ENCODE results near the gene ZBTB21. TPM values are rescaled to one million over a fixed set of nuclear protein-coding genes. Genes with fewer than 3 reads are reported as not detected.

ZBTB21 gene
- polyA plus RNA-seq, 3 donors: 4.7 to 7.2 (median 6.3) TPM

DNA sequence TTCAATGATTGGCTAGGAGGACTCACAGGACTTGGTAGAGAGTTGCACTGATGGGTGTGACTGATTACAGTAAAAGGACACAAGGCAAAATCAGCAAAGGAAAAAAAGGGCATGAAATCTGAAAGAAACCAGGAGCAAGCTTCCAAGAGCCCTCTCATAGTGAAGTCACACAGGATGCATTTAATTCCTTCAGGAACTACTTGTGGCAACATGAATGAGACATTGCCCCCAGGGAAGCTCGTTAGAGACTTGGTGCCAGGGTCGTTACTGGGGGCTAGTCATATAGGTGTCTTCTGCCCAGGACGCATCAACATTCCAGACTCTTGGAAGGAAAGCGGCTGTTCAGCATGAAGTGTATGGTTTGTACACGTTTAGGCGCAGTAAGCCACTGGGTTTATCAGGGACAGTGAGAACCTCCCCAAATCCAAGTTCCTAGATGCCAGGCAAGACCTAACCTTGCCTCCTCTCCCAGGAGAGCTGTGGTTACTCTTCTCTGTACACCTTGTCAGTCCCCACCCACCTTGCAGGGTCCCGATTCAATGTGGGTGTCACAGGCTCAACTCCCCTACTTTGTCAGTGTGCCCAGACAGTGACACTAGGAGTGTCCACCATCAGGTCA, 30.3 kb downstream of the ZBTB21 start:
- Histone ChIP-seq H3K36me3 (replicated peaks in 1 of 2; ENCODE audit: control insufficient read depth in 1 of 2, insufficient read depth in 2 of 2, low read length in 2 of 2) (no peaks in the 10 kb centered on the region), H3K27me3 (ENCODE audit: control insufficient read depth in 2 of 2, insufficient read depth in 2 of 2, low read length in 2 of 2) (no peaks in the 10 kb centered on the region), H3K27ac (ENCODE audit: low read depth in 1 of 2, low read length in 2 of 2) (no peak overlapping the region), H3K4me1 (ENCODE audit: control insufficient read depth in 1 of 2, insufficient read depth in 2 of 2, low read length in 2 of 2) (peaks cover 0 to under 1% of the 10 kb centered on the region in 2 donors), H3K9ac (ENCODE audit: insufficient read depth, low read length, poor library complexity, severe bottlenecking) (no peak overlapping the region), H3K9me3 (replicated peaks in 1 of 2; ENCODE audit: control insufficient read depth in 1 of 2, insufficient read depth in 1 of 2, low read length in 2 of 2) (peaks cover 6 to 7% of the 10 kb centered on the region in 2 donors), H3K4me2 (replicated peaks; ENCODE audit: extremely low read depth, low read length, poor library complexity, severe bottlenecking) (no peak overlapping the region), H3K4me3 (replicated peaks in 1 of 3; ENCODE audit: low read depth in 2 of 3, low read length in 3 of 3) (no peak overlapping the region), H2AFZ (ENCODE audit: insufficient read depth, low read depth, low read length, poor library complexity, severe bottlenecking) (no peak overlapping the region), H3K79me2 (ENCODE audit: insufficient read depth, low read length) (no peaks in the 10 kb centered on the region), H4K20me1 (ENCODE audit: insufficient read depth, low read length) (no peaks in the 10 kb centered on the region)
- peaks cover 0 to 5% (median 0%) of the 10 kb centered on the region in 3 donors for H3K27me3 Mint-ChIP-seq (ENCODE audit: low read depth in 3 of 3)
- DNase-seq: no peak
- no peak overlapping the region for H3K27ac Mint-ChIP-seq
- WGBS (ENCODE audit: insufficient coverage): 100% methylated on average over 1 of the region's 7 CpGs
- no peaks in the 10 kb centered on the region for H3K36me3 Mint-ChIP-seq
- H3K4me1 Mint-ChIP-seq: no peaks in the 10 kb centered on the region
- TF ChIP-seq, protein P1, sequence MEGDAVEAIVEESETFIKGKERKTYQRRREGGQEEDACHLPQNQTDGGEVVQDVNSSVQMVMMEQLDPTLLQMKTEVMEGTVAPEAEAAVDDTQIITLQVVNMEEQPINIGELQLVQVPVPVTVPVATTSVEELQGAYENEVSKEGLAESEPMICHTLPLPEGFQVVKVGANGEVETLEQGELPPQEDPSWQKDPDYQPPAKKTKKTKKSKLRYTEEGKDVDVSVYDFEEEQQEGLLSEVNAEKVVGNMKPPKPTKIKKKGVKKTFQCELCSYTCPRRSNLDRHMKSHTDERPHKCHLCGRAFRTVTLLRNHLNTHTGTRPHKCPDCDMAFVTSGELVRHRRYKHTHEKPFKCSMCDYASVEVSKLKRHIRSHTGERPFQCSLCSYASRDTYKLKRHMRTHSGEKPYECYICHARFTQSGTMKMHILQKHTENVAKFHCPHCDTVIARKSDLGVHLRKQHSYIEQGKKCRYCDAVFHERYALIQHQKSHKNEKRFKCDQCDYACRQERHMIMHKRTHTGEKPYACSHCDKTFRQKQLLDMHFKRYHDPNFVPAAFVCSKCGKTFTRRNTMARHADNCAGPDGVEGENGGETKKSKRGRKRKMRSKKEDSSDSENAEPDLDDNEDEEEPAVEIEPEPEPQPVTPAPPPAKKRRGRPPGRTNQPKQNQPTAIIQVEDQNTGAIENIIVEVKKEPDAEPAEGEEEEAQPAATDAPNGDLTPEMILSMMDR (IDR thresholded peaks at IDR 0.05): no peak
- H3K4me3 Mint-ChIP-seq: no peak overlapping the region
- H3K9me3 Mint-ChIP-seq: peaks cover 4 to 17% (median 11%) of the 10 kb centered on the region in 7 donors
- intact Hi-C loops (cut with micrococcal nuclease): no loop called here

DNA sequence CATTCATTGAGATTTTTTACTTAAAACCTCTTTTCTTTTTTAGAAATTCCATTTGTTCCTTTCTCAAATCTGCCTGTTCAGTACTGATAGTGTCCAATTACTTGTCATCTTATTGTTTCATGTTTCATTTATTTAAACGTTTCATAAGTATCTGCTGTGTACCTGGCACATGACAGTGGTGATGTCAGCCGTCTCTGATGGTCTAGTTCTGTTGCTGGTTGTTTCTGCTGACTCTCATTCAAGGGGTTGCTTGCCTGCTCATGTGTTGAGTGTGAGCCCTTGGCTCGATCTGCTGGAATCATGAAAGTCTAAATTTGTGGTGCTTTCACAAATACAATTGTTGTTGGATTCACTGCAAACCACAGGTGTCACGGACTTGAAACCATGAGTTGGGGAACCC, 30.8 kb downstream of the ZBTB21 start:
- H3K36me3 ChIP-seq (replicated peaks in 1 of 2; ENCODE audit: control insufficient read depth in 1 of 2, insufficient read depth in 2 of 2, low read length in 2 of 2): no peaks in the 10 kb centered on the region
- H3K9me3 Mint-ChIP-seq: peaks cover 4 to 17% (median 11%) of the 10 kb centered on the region in 7 donors
- no peak overlapping the region for H3K27ac Mint-ChIP-seq
- H3K79me2 ChIP-seq (ENCODE audit: insufficient read depth, low read length): no peaks in the 10 kb centered on the region
- H3K4me1 ChIP-seq (ENCODE audit: control insufficient read depth in 1 of 2, insufficient read depth in 2 of 2, low read length in 2 of 2): peaks cover 4 to 5% of the 10 kb centered on the region in 2 donors
- peaks cover 5% of the 10 kb centered on the region for H3K4me1 Mint-ChIP-seq
- H2AFZ ChIP-seq (ENCODE audit: insufficient read depth, low read depth, low read length, poor library complexity, severe bottlenecking): no peak overlapping the region
- no peak overlapping the region for H3K4me3 ChIP-seq (replicated peaks in 1 of 3; ENCODE audit: low read depth in 2 of 3, low read length in 3 of 3)
- no peak overlapping the region for H3K9ac ChIP-seq (ENCODE audit: insufficient read depth, low read length, poor library complexity, severe bottlenecking)
- no peak overlapping the region for H3K4me2 ChIP-seq (replicated peaks; ENCODE audit: extremely low read depth, low read length, poor library complexity, severe bottlenecking)
- no peaks in the 10 kb centered on the region for H4K20me1 ChIP-seq (ENCODE audit: insufficient read depth, low read length)
- no peak for DNase-seq
- H3K9me3 ChIP-seq (replicated peaks in 1 of 2; ENCODE audit: control insufficient read depth in 1 of 2, insufficient read depth in 1 of 2, low read length in 2 of 2): peaks cover 6 to 7% of the 10 kb centered on the region in 2 donors
- no peak overlapping the region for H3K4me3 Mint-ChIP-seq
- intact Hi-C loops (cut with micrococcal nuclease): no loop called here
- no peaks in the 10 kb centered on the region for H3K36me3 Mint-ChIP-seq
- H3K27me3 Mint-ChIP-seq (ENCODE audit: low read depth in 3 of 3): peaks cover 0 to 5% (median 0%) of the 10 kb centered on the region in 3 donors
- no peaks in the 10 kb centered on the region for H3K27me3 ChIP-seq (ENCODE audit: control insufficient read depth in 2 of 2, insufficient read depth in 2 of 2, low read length in 2 of 2)
- 97% methylated on average over 4 of the region's 4 CpGs for whole genome bisulfite sequencing (ENCODE audit: insufficient coverage)
- H3K27ac ChIP-seq (ENCODE audit: low read depth in 1 of 2, low read length in 2 of 2): no peak overlapping the region
- TF ChIP-seq, protein P1 (IDR thresholded peaks at IDR 0.05): no peak

Measured in CD14-positive monocyte (primary cell).